ENCODE results near the gene NUDT1.

DNA sequence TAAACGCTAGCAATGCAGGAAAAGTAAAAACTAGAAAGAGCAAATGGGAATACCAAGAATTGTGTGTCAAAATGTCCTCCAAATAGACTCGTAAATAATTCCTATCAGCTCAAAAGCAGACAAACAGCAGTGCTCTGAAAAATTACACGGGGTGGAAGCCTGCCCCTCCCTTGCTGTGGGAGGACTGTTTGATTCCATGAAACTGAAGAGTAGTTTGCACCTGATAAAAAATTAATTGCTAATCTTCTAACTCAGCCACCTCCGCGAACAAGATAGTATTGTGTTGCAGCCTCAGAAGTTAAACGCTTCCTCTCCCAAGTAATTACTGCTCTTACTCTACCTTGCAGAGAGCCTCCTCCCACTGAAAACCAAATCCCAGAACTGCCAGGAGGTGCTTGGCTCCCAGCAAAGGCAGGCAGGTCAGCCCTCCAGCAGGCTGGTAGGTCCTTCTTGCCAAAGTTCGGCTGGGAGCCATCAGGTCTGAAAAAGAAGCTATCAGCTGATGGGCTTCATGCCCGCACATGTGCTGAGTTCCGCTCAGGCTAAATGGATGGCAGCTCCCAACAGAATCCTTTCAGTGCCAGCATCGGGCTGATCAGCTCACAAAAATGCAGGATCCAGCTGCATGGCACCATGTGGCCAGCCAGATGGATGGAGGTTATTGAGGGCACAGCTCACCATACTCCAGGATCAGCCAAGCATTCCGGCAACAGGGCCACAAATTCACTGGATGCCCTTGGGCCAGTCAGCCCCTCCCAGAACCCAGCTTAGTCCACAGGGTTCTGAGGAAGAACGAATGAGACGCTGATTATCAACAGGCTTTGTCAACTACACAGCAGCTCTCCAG is 46.4 kb upstream of the NUDT1 start:
- no peak for TF ChIP-seq EZH2 (IDR thresholded peaks at IDR 0.05; ENCODE audit: borderline replicate concordance, low read length)
- no peak for TF ChIP-seq CTCF (IDR thresholded peaks at IDR 0.05; ENCODE audit: low read length)
